ENCODE results near the gene WFDC9.

DNA sequence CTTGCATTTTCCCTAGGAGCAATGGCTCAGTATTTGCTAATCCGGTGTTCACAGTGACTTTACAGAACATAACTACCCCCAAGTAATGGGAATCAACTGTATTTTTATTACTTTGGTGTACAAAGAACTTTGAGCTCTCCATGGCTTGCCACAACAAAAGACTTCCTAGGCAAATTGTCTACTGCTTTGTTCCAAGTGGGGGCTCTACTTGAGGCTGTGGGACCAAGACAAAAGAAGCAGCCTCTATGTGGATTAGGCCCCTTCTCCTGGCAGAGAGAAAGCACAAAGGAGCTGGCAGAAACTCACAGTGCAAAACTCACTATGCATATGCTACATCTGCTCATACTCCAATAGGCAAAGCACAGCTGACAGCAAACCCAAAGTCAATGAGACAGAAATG lies 52.9 kb downstream of the WFDC9 start:
- TF ChIP-seq POLR2AphosphoS5 (IDR thresholded peaks at IDR 0.05; ENCODE audit: low read depth, low read length) (no peak), FOXP2 (optimal IDR thresholded peaks at IDR 0.05; ENCODE audit: borderline replicate concordance, extremely low read depth, extremely low read length, insufficient read depth) (no peak)
